Aorta (tissue), 5 donors: ENCODE measurements around the gene LDLRAD4. TPM values are rescaled to one million over a fixed set of nuclear protein-coding genes. Genes with fewer than 3 reads are reported as not detected.

Source experiments
- ATAC-seq: fragments of 200-7000 bp; cut with Tn5 transposase; one replicate; pipeline ENCODE4 v1.9.1; 2022; ENCODE audit warnings: moderate library complexity; ENCODE audit not compliant: low FRiP score
- DNase-seq, 2 donors: peaks; one replicate each; pipeline ENCODE4 v3.0.0-alpha.2; 2020
- H3K27ac ChIP-seq, 2 donors: one replicate each; pipeline ENCODE4 v1.5.1; 2013; ENCODE audit warnings: low read length in 2 of 2, mild to moderate bottlenecking in 2 of 2, moderate library complexity in 2 of 2, control low read depth in 1 of 2, inconsistent platforms in 1 of 2, low read depth in 1 of 2
- H3K27me3 ChIP-seq, 2 donors: one replicate each; pipeline ENCODE4 v1.6.1; 2013; ENCODE audit warnings: control low read depth in 1 of 2, low read length in 1 of 2, mild to moderate bottlenecking in 1 of 2, moderate library complexity in 1 of 2; ENCODE audit not compliant: insufficient read depth in 2 of 2, control insufficient read depth in 1 of 2
- H3K36me3 ChIP-seq, 2 donors: one replicate each; pipeline ENCODE4 v1.6.1; 2013; ENCODE audit warnings: control low read depth in 1 of 2, low read length in 1 of 2, mild to moderate bottlenecking in 1 of 2; ENCODE audit not compliant: insufficient read depth in 2 of 2, control insufficient read depth in 1 of 2
- H3K4me1 ChIP-seq, 2 donors: one replicate each; pipeline ENCODE4 v1.6.1; 2013; ENCODE audit warnings: low read length in 2 of 2, control low read depth in 1 of 2, mild to moderate bottlenecking in 1 of 2, moderate library complexity in 1 of 2; ENCODE audit not compliant: insufficient read depth in 2 of 2, control insufficient read depth in 1 of 2
- H3K4me3 ChIP-seq, 2 donors: one replicate each; pipeline ENCODE4 v1.5.1; 2013; ENCODE audit warnings: low read length in 2 of 2, control low read depth in 1 of 2, mild to moderate bottlenecking in 1 of 2
- H3K9me3 ChIP-seq: one replicate; pipeline ENCODE4 v1.6.1; 2013; ENCODE audit warnings: mild to moderate bottlenecking, low read length; ENCODE audit not compliant: control insufficient read depth
- WGBS, 2 donors: extraction: QIAGEN DNeasy Blood & Tissue Kit; methylation state at CpG; one replicate each; pipeline ENCODE4 v1.1.7; 2013; 5-methylcytosine and 5-hydroxymethylcytosine counted together
- intact Hi-C, 2 donors: fragments of 100-400 bp; cut with DNase I; formaldehyde crosslinking; loops; one replicate each; pipeline versions ENCODE4 v1.14.2 to v1.15.0; 2022
- polyA plus RNA-seq, 2 donors: library from polyadenylated mRNA; stranded (reverse); fragments of 200-250 nt; gene quantifications; one replicate each; pipeline ENCODE4 v1.2.3, GENCODE V29; 2013
- total RNA-seq, 2 donors: library from RNA; stranded (reverse); fragmentation: NEBNext Ultra II Directional; extraction: Animal tissue kit (Norgen Biotek cat#: 25700); gene quantifications; one replicate each; pipeline ENCODE4 v1.2.1, GENCODE V29; 2021
- donor health status: healthy with polysubstance abuse.
- donor health status: Bipolar disorder and iron deficiency.
- donor health status: DM: no; HTN: no; CAD: no.
- donor health status: DM: no; HTN: no; CAD: no.
- donor health status: DM: yes; HTN: yes; CAD: no.

Gene LDLRAD4
- total and polyA plus RNA-seq, 4 donors, result 7.0 to 112 (median 36.9) TPM

GRCh38 chr18:13530879-13531387 lies 312.4 kb downstream of the LDLRAD4 start:
- no peaks in the 10 kb centered on the region for H3K9me3 ChIP-seq
- H3K4me3 ChIP-seq, result no peak overlapping the region
- ATAC-seq (peak; percentile 89), DNase-seq (peak; percentile 80 to 89)
- no peak overlapping the region for H3K27ac ChIP-seq
- H3K4me1 ChIP-seq, result no peaks in the 10 kb centered on the region
- no peaks in the 10 kb centered on the region for H3K36me3 ChIP-seq
- 36 to 42% methylated on average over 7 of the region's 7 CpGs for WGBS, 2 donors
- intact Hi-C loops, result loop anchor here (1.0 to 10.0 kb wide), 3 partner anchors 146 to 315 kb away; no protein-coding TSS in a partner anchor
- H3K27me3 ChIP-seq, result no peaks in the 10 kb centered on the region

DNA sequence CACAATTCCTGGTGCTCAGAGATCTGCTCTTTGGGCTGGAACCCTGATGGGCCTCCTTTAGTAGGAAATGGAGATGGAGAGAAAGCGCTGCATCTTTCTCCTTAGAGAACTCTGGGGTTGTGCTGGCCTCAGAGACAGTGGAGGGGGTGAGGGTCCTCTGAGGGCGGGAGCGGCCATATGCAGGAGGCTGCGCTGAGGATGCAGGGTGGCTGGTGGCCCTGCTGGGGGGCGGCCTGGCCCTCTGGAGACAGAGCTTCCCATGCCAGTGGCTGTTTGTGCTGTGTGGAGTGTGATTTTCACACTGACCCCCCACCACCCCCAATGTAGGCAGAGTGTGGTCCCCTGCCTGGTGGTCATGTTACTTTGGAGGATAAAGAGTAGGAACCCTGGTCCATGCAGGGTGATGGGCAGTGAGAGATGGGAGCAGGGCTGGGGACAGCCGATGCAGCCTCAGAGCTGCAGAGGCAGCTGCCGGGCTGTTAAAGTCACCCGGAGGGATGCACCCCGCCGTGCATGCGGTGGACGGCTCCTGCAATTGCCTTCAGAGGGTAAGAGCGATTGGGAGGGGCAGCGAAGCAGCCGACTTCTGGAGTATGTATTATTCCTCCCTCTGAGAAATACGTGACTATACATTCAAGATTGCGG lies 313.2 kb downstream of the LDLRAD4 start:
- H3K36me3 ChIP-seq, result no peaks in the 10 kb centered on the region
- H3K27ac ChIP-seq, result no peak overlapping the region
- intact Hi-C loops, result loop anchor here (1.0 to 10.0 kb wide), 3 partner anchors 147 to 316 kb away; no protein-coding TSS in a partner anchor
- no peaks in the 10 kb centered on the region for H3K4me1 ChIP-seq
- H3K9me3 ChIP-seq, result no peaks in the 10 kb centered on the region
- ATAC-seq (peak; percentile 6), DNase-seq (no peak)
- WGBS, 2 donors, result 93% methylated on average over 17 of the region's 17 CpGs
- H3K27me3 ChIP-seq, result no peaks in the 10 kb centered on the region
- H3K4me3 ChIP-seq, result no peak overlapping the region

DNA sequence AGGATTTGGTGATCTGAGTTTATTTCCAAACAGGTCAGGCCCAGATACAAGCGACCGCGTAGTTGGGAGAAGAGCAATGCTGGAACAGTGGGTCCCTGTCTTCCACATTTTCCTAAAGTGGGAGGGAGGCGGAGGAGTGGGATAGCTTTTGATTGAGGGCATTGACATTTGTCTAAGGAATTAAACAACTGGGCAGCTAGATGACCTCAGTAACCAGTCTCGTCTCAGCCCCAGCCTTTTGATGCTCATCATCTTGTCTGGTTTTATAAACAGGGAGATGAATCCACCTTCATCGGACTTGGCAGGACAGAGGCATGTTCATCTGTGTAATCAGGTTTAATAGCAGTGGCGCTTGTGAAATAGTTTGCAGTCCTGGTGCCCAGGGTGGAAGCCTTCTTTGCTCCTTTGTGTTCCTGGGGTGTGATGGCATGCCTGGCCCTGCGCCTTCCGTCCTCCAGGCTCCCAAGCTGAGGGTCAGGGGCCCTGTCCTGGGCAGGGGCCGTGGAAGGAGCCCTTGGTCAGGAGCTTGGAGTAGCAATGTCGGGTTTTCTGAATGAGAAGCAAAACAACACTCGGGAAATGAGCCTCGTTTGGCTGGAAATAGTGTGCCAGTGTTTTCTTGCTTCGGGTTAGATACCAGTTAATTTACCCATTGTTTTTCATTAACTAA lies 314.0 kb downstream of the LDLRAD4 start:
- no peak overlapping the region for H3K27ac ChIP-seq
- H3K9me3 ChIP-seq, result no peaks in the 10 kb centered on the region
- intact Hi-C loops, result loop anchor here in 1 of 2 donors (10.0 kb wide), 1 partner anchor 148 kb away; no protein-coding TSS in a partner anchor
- 84 to 86% methylated on average over 14 of the region's 14 CpGs for WGBS, 2 donors
- H3K4me1 ChIP-seq, result no peaks in the 10 kb centered on the region
- no peaks in the 10 kb centered on the region for H3K27me3 ChIP-seq
- H3K36me3 ChIP-seq, result no peaks in the 10 kb centered on the region
- no peak for DNase-seq
- no peak overlapping the region for H3K4me3 ChIP-seq
- no peak for ATAC-seq

DNA sequence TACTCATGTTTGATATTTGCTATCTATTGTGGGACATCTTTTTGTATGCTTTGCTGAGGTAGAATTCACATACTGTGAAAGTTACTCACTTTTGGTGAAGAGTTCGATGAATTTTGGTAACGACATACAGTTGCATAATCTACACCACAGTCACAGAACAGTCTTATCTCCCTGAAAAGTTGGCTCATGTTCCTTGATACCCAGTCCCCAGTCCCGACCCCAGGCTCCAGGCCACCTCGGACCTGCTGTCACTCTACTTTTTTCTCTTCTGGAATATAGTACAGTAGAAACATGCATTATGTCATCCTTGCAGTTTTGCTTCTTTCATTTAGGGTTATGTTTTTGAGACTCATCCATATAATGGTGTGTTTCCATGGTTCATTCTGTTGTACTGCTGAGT lies 316.1 kb downstream of the LDLRAD4 start:
- no peaks in the 10 kb centered on the region for H3K9me3 ChIP-seq
- intact Hi-C loops, result loop anchor here in 1 of 2 donors (10.0 kb wide), 1 partner anchor 150 kb away; no protein-coding TSS in a partner anchor
- H3K36me3 ChIP-seq, result no peaks in the 10 kb centered on the region
- H3K27me3 ChIP-seq, result no peaks in the 10 kb centered on the region
- H3K4me3 ChIP-seq, result no peak overlapping the region
- ATAC-seq (no peak), DNase-seq (no peak)
- peaks cover 0 to 4% of the 10 kb centered on the region in 2 donors for H3K4me1 ChIP-seq
- no peak overlapping the region for H3K27ac ChIP-seq
- WGBS, 2 donors, result 51 to 68% methylated on average over 4 of the region's 4 CpGs

GRCh38 chr18:13536578-13536977 lies 318.0 kb downstream of the LDLRAD4 start:
- no peak overlapping the region for H3K4me3 ChIP-seq
- ATAC-seq (no peak), DNase-seq (no peak)
- peaks cover 3 to 8% of the 10 kb centered on the region in 2 donors for H3K4me1 ChIP-seq
- H3K36me3 ChIP-seq, result no peaks in the 10 kb centered on the region
- H3K9me3 ChIP-seq, result no peaks in the 10 kb centered on the region
- no peak overlapping the region for H3K27ac ChIP-seq
- H3K27me3 ChIP-seq, result no peaks in the 10 kb centered on the region
- intact Hi-C loops, result loop anchor here in 1 of 2 donors (10.0 kb wide), 1 partner anchor 152 kb away; no protein-coding TSS in a partner anchor

GRCh38 chr18:13537022-13537780 lies 318.6 kb downstream of the LDLRAD4 start:
- intact Hi-C loops, result loop anchor here in 1 of 2 donors (10.0 kb wide), 1 partner anchor 152 kb away; no protein-coding TSS in a partner anchor
- DNase-seq, result no peak
- Histone ChIP-seq H3K36me3 (no peaks in the 10 kb centered on the region), H3K4me3 (no peak overlapping the region), H3K4me1 (peaks cover 3 to 8% of the 10 kb centered on the region in 2 donors), H3K9me3 (no peaks in the 10 kb centered on the region), H3K27ac (no peak overlapping the region), H3K27me3 (no peaks in the 10 kb centered on the region)
- WGBS, 2 donors, result 84 to 89% methylated on average over 7 of the region's 7 CpGs
- no peak for ATAC-seq

DNA sequence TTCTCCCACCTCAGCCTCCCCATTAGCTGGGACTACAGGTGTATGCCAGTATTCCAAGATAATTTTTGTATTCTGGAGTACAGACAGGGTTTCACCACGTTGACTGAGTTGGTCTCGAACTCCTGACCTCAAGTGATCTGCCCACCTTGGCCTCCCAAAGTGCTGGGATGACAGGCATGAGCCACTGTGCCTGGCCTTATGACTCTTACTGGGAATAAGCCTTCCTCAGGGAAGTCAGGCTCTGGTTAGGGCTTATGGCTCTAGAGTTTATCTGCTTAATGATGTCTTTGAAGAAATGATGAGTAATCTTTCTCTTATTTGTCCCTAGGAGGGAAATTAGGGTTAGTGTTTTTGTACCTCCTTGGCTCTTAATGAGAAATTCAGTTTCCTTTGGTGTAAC lies 320.1 kb downstream of the LDLRAD4 start:
- 67 to 77% methylated on average over 2 of the region's 2 CpGs for WGBS, 2 donors
- Histone ChIP-seq H3K4me3 (no peak overlapping the region), H3K27ac (no peak overlapping the region), H3K36me3 (no peaks in the 10 kb centered on the region), H3K4me1 (peaks cover 3 to 8% of the 10 kb centered on the region in 2 donors), H3K27me3 (no peaks in the 10 kb centered on the region), H3K9me3 (no peaks in the 10 kb centered on the region)
- no peak for ATAC-seq
- DNase-seq, result no peak
- intact Hi-C loops, result loop anchor here in 1 of 2 donors (10.0 kb wide), 1 partner anchor 154 kb away; no protein-coding TSS in a partner anchor

- no peak overlapping the region for H3K4me3 ChIP-seq
- DNase-seq, result no peak
- H3K4me1 ChIP-seq, result peaks cover 3 to 8% of the 10 kb centered on the region in 2 donors
- intact Hi-C loops, result loop anchor here in 1 of 2 donors (10.0 kb wide), 1 partner anchor 154 kb away; no protein-coding TSS in a partner anchor
- H3K27me3 ChIP-seq, result no peaks in the 10 kb centered on the region
- no peak overlapping the region for H3K27ac ChIP-seq
- ATAC-seq, result peak; percentile 24
- H3K9me3 ChIP-seq, result no peaks in the 10 kb centered on the region
- WGBS, 2 donors, result 15 to 21% methylated on average over 6 of the region's 6 CpGs
- no peaks in the 10 kb centered on the region for H3K36me3 ChIP-seq
Observed at GRCh38 chr18:13539050-13539449, 320.5 kb downstream of the LDLRAD4 start.
